A673 (cell line): Measurements from ENCODE around the gene IFITM1. TPM values are rescaled to one million over a fixed set of nuclear protein-coding genes. Genes with fewer than 3 reads are reported as not detected.

ENCODE experiments used
- BruUV-seq: library from RNA; stranded (reverse); fragments of 400-500 nt; replicated peaks from 2 replicates; lab custom pipeline; 2021; lab: Mats Ljungman, UMichigan
- CTCF ChIA-PET: fragments of 300-600 bp; sonication (Branson Sonifier 250); formaldehyde crosslinking; loops from one replicate; lab custom pipeline; 2022; ENCODE audit warnings: antibody characterized with exemption; lab: Charles Lee
- POLR2A ChIA-PET: fragments of 300-600 bp; sonication (Branson Sonifier 250); formaldehyde crosslinking; loops from one replicate; lab custom pipeline; 2022; ENCODE audit warnings: antibody characterized with exemption; ENCODE audit not compliant: low non-redundant PET; lab: Charles Lee
- DNase-seq: peaks from one replicate; pipeline ENCODE4 v3.0.0-alpha.2; 2015; ENCODE audit warnings: low spot score
- H3K27ac ChIP-seq: fragments of 200-600 bp; sonication (generic); 2 replicates; pipeline ENCODE4 v1.5.1; 2016; ENCODE audit warnings: mixed run types, low read depth, mild to moderate bottlenecking, mixed read lengths, antibody characterized with exemption, low read length; ENCODE audit not compliant: poor library complexity, severe bottlenecking
- H3K27me3 ChIP-seq: fragments of 200-600 bp; sonication (generic); replicated peaks from 2 replicates; pipeline ENCODE4 v1.6.1; 2017; ENCODE audit warnings: mixed run types, low read depth, mild to moderate bottlenecking, mixed read lengths, antibody characterized with exemption, low read length; ENCODE audit not compliant: insufficient read depth, poor library complexity
- H3K36me3 ChIP-seq: fragments of 200-600 bp; sonication (generic); 2 replicates; pipeline ENCODE4 v1.6.1; 2016; ENCODE audit warnings: mixed run types, mild to moderate bottlenecking, mixed read lengths, antibody characterized with exemption, low read length; ENCODE audit not compliant: insufficient read depth, poor library complexity, severe bottlenecking
- H3K4me1 ChIP-seq: fragments of 200-600 bp; sonication (generic); 2 replicates; pipeline ENCODE4 v1.6.1; 2017; ENCODE audit warnings: mixed run types, mild to moderate bottlenecking, mixed read lengths, antibody characterized with exemption, low read length; ENCODE audit not compliant: insufficient read depth, poor library complexity, severe bottlenecking
- H3K4me3 ChIP-seq: fragments of 200-600 bp; sonication (generic); 2 replicates; pipeline ENCODE4 v1.5.1; 2016; ENCODE audit warnings: low read depth, mixed run types, mild to moderate bottlenecking, mixed read lengths, low read length; ENCODE audit not compliant: poor library complexity, severe bottlenecking
- H3K9me3 ChIP-seq: fragments of 200-600 bp; sonication (generic); 2 replicates; pipeline ENCODE4 v1.6.1; 2016; ENCODE audit warnings: mixed run types, low read depth, mild to moderate bottlenecking, mixed read lengths, antibody characterized with exemption, low read length; ENCODE audit not compliant: poor library complexity, severe bottlenecking
- EZH2 ChIP-seq: fragments of 200-600 bp; sonication (generic); IDR thresholded peaks from 2 replicates; pipeline ENCODE4 v1.6.1; 2017; ENCODE audit warnings: borderline replicate concordance, low read depth, mild to moderate bottlenecking, mixed read lengths, antibody characterized with exemption, low read length; ENCODE audit not compliant: poor library complexity, severe bottlenecking
- intact Hi-C: fragments of 100-400 bp; cut with micrococcal nuclease; formaldehyde crosslinking; loops from one replicate; pipeline ENCODE4 v1.10.0; 2022; ENCODE audit not compliant: unreplicated experiment
- total RNA-seq: library from RNA; stranded (reverse); gene quantifications from 2 replicates; pipeline ENCODE4 v1.2.3, GENCODE V29; 2021
- TF ChIP-seq, protein P1 (sequence below): fragments of 300-800, 200-600 bp; sonication (generic); conservative IDR thresholded peaks from 2 replicates; pipeline ENCODE4 v1.5.1; 2017; ENCODE audit warnings: low read depth, mild to moderate bottlenecking, antibody characterized with exemption, low read length, moderate library complexity, mixed read lengths

Gene IFITM1
- total RNA-seq, 1 experiment from 2014 or later = 24.4 TPM

DNA sequence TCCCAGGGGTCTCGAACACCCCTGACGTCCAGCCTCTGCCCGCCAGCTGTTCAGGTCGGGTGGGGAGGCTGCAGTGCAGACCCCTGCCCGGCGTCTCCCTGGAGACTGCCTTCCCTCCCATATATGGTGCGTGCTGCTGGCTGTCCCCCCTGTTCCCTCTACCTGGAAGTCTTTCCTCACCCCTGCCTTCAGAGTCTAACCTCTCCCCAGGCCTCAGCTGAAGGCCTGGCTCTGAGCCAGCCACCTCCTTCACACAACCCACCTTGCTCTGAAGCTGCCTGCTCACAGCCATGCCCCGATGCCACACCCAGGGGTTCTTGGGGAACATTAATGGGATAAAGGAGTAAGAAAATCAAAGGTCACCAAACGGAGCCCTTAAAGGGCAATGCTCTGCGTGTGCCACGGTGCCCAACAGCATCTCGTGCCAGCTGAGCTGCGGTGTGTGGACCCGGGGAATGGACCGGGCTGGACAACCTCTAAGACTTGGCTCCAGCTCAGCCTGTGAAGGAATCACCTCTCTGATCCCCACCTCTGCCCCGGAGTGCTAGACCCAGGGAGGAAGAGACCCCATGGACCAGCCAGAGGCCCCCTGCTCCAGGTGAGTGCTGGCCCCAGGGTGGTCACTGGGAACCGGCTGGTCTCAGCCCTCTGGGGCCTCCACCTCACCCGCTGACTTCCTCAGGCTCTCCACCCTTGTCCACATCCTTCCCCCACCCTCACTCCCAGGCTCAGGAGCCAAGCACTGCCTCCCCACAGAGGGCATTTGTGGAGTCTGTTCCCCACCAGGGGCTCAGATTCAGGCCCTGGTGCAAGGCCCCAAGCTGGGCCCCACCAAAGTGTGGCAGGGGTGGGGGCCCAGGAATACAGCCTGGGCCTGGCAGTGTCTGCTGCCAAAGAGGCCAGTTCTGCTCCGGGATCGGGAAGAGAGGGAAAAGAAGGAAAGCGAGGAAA lies 35.6 kb upstream of the IFITM1 start, which contains the start of gene NLRP6:
NLRP6 (plus strand) TSS at position 407 of the 951 bp plus-strand sequence; CDS start at position 570, 163 bp downstream.
- Histone ChIP-seq H3K9me3 (no peaks in the 10 kb centered on the region), H3K4me3 (no peak within 1 kb of the TSS), H3K36me3 (no peaks in the 10 kb centered on the region), H3K4me1 (no peaks in the 10 kb centered on the region), H3K27ac (no peak within 1 kb of the TSS), H3K27me3 (peaks cover 43% of the 10 kb centered on the region)
- ChIA-PET CTCF (no interaction called here), POLR2A (no interaction called here)
- TF ChIP-seq, protein P1, sequence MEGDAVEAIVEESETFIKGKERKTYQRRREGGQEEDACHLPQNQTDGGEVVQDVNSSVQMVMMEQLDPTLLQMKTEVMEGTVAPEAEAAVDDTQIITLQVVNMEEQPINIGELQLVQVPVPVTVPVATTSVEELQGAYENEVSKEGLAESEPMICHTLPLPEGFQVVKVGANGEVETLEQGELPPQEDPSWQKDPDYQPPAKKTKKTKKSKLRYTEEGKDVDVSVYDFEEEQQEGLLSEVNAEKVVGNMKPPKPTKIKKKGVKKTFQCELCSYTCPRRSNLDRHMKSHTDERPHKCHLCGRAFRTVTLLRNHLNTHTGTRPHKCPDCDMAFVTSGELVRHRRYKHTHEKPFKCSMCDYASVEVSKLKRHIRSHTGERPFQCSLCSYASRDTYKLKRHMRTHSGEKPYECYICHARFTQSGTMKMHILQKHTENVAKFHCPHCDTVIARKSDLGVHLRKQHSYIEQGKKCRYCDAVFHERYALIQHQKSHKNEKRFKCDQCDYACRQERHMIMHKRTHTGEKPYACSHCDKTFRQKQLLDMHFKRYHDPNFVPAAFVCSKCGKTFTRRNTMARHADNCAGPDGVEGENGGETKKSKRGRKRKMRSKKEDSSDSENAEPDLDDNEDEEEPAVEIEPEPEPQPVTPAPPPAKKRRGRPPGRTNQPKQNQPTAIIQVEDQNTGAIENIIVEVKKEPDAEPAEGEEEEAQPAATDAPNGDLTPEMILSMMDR = no peak
- no peak for TF ChIP-seq EZH2
- BruUV-seq = no TSS peak
- DNase-seq = no peak
- intact Hi-C loops = no loop called here

GRCh38 chr11:279040-279965 lies 34.5 kb upstream of the IFITM1 start:
- Histone ChIP-seq H3K36me3 (no peaks in the 10 kb centered on the region), H3K9me3 (no peaks in the 10 kb centered on the region), H3K27me3 (peaks cover 43% of the 10 kb centered on the region), H3K27ac (no peak overlapping the region), H3K4me3 (no peak overlapping the region), H3K4me1 (no peaks in the 10 kb centered on the region)
- CTCF ChIA-PET = no interaction called here
- TF ChIP-seq, protein P1 = no peak
- no peak for TF ChIP-seq EZH2
- BruUV-seq = no TSS peak
- no peak for DNase-seq
- POLR2A ChIA-PET = no interaction called here
- intact Hi-C loops = no loop called here

GRCh38 chr11:279966-280705 lies 33.7 kb upstream of the IFITM1 start:
- ChIA-PET CTCF (no interaction called here), POLR2A (no interaction called here)
- TF ChIP-seq, protein P1 = 0 out of 2 replicates have a peak, but pooled peaks have one; percentile 8
- TF ChIP-seq EZH2 = no peak
- no peak for DNase-seq
- no TSS peak for BruUV-seq
- H3K27me3 ChIP-seq = peaks cover 43% of the 10 kb centered on the region
- intact Hi-C loops = no loop called here
- no peak overlapping the region for H3K4me3 ChIP-seq
- no peaks in the 10 kb centered on the region for H3K9me3 ChIP-seq
- no peak overlapping the region for H3K27ac ChIP-seq
- H3K4me1 ChIP-seq = no peaks in the 10 kb centered on the region
- no peaks in the 10 kb centered on the region for H3K36me3 ChIP-seq
